Testis (tissue), 3 donors: Measurements from ENCODE around the gene LY6G5C. TPM values are rescaled to one million over a fixed set of nuclear protein-coding genes. Genes with fewer than 3 reads are reported as not detected.

Experiments used
- DNase-seq: peaks from one replicate; pipeline ENCODE4 v3.0.0-alpha.2; 2019
- H3K27ac ChIP-seq, 2 donors: fragments of 200-600 bp; sonication (generic); one replicate each; pipeline ENCODE4 v1.5.1; 2019
- H3K27me3 ChIP-seq: fragments of 200-600 bp; sonication (generic); one replicate; pipeline ENCODE4 v1.5.1; 2019
- H3K36me3 ChIP-seq: fragments of 200-600 bp; sonication (generic); one replicate; pipeline ENCODE4 v1.5.1; 2017; ENCODE audit warnings: low read depth; ENCODE audit errors: missing control alignments
- H3K4me1 ChIP-seq: fragments of 200-600 bp; sonication (generic); one replicate; pipeline ENCODE4 v1.5.1; 2019
- H3K4me3 ChIP-seq, 2 donors: fragments of 200-600 bp; sonication (generic); one replicate each; pipeline ENCODE4 v1.5.1; 2017 to 2019
- H3K9me3 ChIP-seq: fragments of 200-600 bp; sonication (generic); one replicate; pipeline ENCODE4 v1.5.1; 2017
- CTCF ChIP-seq, 3 experiments: fragments of 450-650 bp in 2 of 3; fragments of 200-600 bp in 1 of 3; sonication (generic) in 1 of 3; IDR thresholded peaks; one replicate each; pipeline ENCODE4 v1.5.1; 2016 to 2019; ENCODE audit warnings: antibody characterized with exemption in 3 of 3, mild to moderate bottlenecking in 2 of 3, moderate library complexity in 1 of 3
- POLR2A ChIP-seq: fragments of 450-650 bp; IDR thresholded peaks from one replicate; pipeline ENCODE4 v1.6.1; 2017; ENCODE audit warnings: antibody characterized with exemption, mild to moderate bottlenecking, moderate library complexity
- WGBS, 2 donors: methylation state at CpG; one replicate each; pipeline ENCODE4 v1.1.5; 2018; 5-methylcytosine and 5-hydroxymethylcytosine counted together
- intact Hi-C: fragments of 100-400 bp; cut with DNase I; formaldehyde crosslinking; loops from one replicate; pipeline ENCODE4 v1.15.1; 2023; ENCODE audit warnings: low total_unique reads
- polyA plus RNA-seq: library from polyadenylated mRNA; stranded (reverse); fragments of 350-450 nt; fragmentation: Illumina TruSeq; extraction: RNeasy Lipid Tissue Mini Kit (QIAGEN cat#74804); gene quantifications from one replicate; pipeline ENCODE4 v1.2.3, GENCODE V29; 2014; ENCODE audit warnings: low read depth, low replicate concordance; ENCODE audit not compliant: insufficient read depth
- total RNA-seq, 2 donors: library from RNA; depleted of rRNA; stranded (reverse); fragments of >200 nt; gene quantifications; one replicate each; pipeline ENCODE4 v1.2.3, GENCODE V29; 2016

LY6G5C gene
- total and polyA plus RNA-seq, 3 donors from 2014 or later, result 8.7 to 18.3 (median 14.0) TPM

- Histone ChIP-seq H3K9me3 (no peaks in the 10 kb centered on the region), H3K27ac (no peak overlapping the region), H3K4me1 (peaks cover 4% of the 10 kb centered on the region), H3K36me3 (peaks cover 3% of the 10 kb centered on the region), H3K4me3 (no peak overlapping the region), H3K27me3 (no peaks in the 10 kb centered on the region)
- TF ChIP-seq CTCF (IDR thresholded peaks at IDR 0.05) (no peak), POLR2A (no peak)
- intact Hi-C loops, result no loop called here
- 83 to 84% methylated on average over 16 to 31 of the region's 32 CpGs for WGBS, 2 donors
- DNase-seq, result no peak
Measured at GRCh38 chr6:31631681-31632278, 49.1 kb downstream of the LY6G5C start.

DNA sequence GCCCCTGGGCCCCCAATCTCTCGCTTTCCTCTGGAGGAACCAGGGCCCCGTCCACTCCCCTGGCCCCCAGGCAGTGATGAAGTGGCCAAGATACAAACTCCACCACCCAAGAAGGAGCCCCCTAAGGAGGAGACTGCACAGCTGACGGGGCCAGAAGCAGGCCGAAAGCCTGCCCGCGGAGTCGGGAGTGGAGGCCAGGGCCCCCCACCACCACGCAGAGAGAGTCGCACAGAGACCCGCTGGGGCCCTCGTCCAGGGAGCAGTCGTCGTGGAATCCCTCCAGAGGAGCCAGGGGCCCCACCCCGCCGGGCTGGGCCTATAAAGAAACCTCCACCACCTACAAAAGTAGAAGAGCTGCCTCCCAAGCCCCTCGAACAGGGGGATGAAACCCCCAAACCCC lies 49.7 kb downstream of the LY6G5C start:
- intact Hi-C loops, result no loop called here
- no peak for TF ChIP-seq POLR2A
- TF ChIP-seq CTCF (IDR thresholded peaks at IDR 0.05), result no peak
- Histone ChIP-seq H3K27ac (no peak overlapping the region), H3K36me3 (peaks cover 3% of the 10 kb centered on the region), H3K27me3 (no peaks in the 10 kb centered on the region), H3K4me3 (no peak overlapping the region), H3K4me1 (peaks cover 4% of the 10 kb centered on the region), H3K9me3 (no peaks in the 10 kb centered on the region)
- WGBS, 2 donors, result 75 to 91% methylated on average over 2 to 16 of the region's 16 CpGs
- DNase-seq, result no peak

GRCh38 chr6:31630177-31630934 lies 50.5 kb downstream of the LY6G5C start:
- Histone ChIP-seq H3K27me3 (no peaks in the 10 kb centered on the region), H3K4me1 (peaks cover 4% of the 10 kb centered on the region), H3K27ac (no peak overlapping the region), H3K4me3 (no peak overlapping the region), H3K36me3 (peaks cover 3% of the 10 kb centered on the region), H3K9me3 (no peaks in the 10 kb centered on the region)
- intact Hi-C loops, result no loop called here
- DNase-seq, result no peak
- TF ChIP-seq CTCF (IDR thresholded peaks at IDR 0.05) (no peak), POLR2A (no peak)
- WGBS, 2 donors, result 90% methylated on average over 23 to 25 of the region's 25 CpGs

GRCh38 chr6:31629014-31629413 lies 51.9 kb downstream of the LY6G5C start:
- Histone ChIP-seq H3K4me3 (no peak overlapping the region), H3K4me1 (peaks cover 4% of the 10 kb centered on the region), H3K9me3 (no peaks in the 10 kb centered on the region), H3K36me3 (peaks cover 3% of the 10 kb centered on the region), H3K27me3 (no peaks in the 10 kb centered on the region), H3K27ac (no peak overlapping the region)
- WGBS, 2 donors, result 85 to 86% methylated on average over 7 of the region's 7 CpGs
- no peak for DNase-seq
- no peak for TF ChIP-seq CTCF (IDR thresholded peaks at IDR 0.05)
- TF ChIP-seq POLR2A, result no peak
- intact Hi-C loops, result no loop called here
